GM23338 (cell line): ENCODE measurements around the gene ACVRL1. TPM values are rescaled to one million over a fixed set of nuclear protein-coding genes. Genes with fewer than 3 reads are reported as not detected.

ENCODE experiments used
- ATAC-seq: fragments of 200-7000 bp; cut with Tn5 transposase; 3 replicates; pipeline ENCODE4 v1.9.1; 2020
- DNase-seq: peaks from one replicate; pipeline ENCODE4 v3.0.0-alpha.2; 2015; ENCODE audit warnings: low spot score
- H2AFZ ChIP-seq: fragments of 200-600 bp; sonication (generic); 2 replicates; pipeline ENCODE4 v1.8.0; 2016; ENCODE audit warnings: antibody characterized with exemption, mild to moderate bottlenecking, moderate library complexity
- H3F3A ChIP-seq: fragments of 200-600 bp; sonication (generic); replicated peaks from 2 replicates; pipeline ENCODE4 v1.8.0; 2017; ENCODE audit warnings: antibody characterized with exemption, mixed run types, low read depth
- H3K27ac ChIP-seq: fragments of 200-600 bp; sonication (generic); 2 replicates; pipeline ENCODE4 v1.6.1; 2016; ENCODE audit warnings: low read depth
- H3K27me3 ChIP-seq: fragments of 200-600 bp; sonication (generic); 2 replicates; pipeline ENCODE4 v1.8.0; 2016; ENCODE audit warnings: mild to moderate bottlenecking, mixed run types, moderate library complexity; ENCODE audit not compliant: insufficient read depth
- H3K36me3 ChIP-seq: fragments of 200-600 bp; sonication (generic); 2 replicates; pipeline ENCODE4 v1.8.0; 2016; ENCODE audit warnings: mild to moderate bottlenecking; ENCODE audit not compliant: insufficient read depth
- H3K4me1 ChIP-seq: fragments of 200-600 bp; sonication (generic); 2 replicates; pipeline ENCODE4 v1.8.0; 2016; ENCODE audit warnings: mild to moderate bottlenecking, moderate library complexity; ENCODE audit not compliant: insufficient read depth
- H3K4me2 ChIP-seq: fragments of 200-600 bp; sonication (generic); 2 replicates; pipeline ENCODE4 v1.7.1; 2017; ENCODE audit warnings: mixed run types
- H3K4me3 ChIP-seq: fragments of 200-600 bp; sonication (generic); 2 replicates; pipeline ENCODE4 v1.6.1; 2016; ENCODE audit warnings: mixed run types
- H3K79me2 ChIP-seq: fragments of 200-600 bp; sonication (generic); replicated peaks from 2 replicates; pipeline ENCODE4 v1.8.0; 2017; ENCODE audit warnings: mild to moderate bottlenecking; ENCODE audit not compliant: insufficient read depth
- H3K9me2 ChIP-seq: fragments of 200-600 bp; sonication (generic); 2 replicates; pipeline ENCODE4 v1.8.0; 2017; ENCODE audit not compliant: insufficient read depth
- H4K20me1 ChIP-seq: fragments of 200-600 bp; sonication (generic); replicated peaks from 2 replicates; pipeline ENCODE4 v1.8.0; 2017; ENCODE audit warnings: mild to moderate bottlenecking; ENCODE audit not compliant: insufficient read depth
- H3K27ac Mint-ChIP-seq: 2 replicates; pipeline ENCODE4 v1.8.0; 2020; ENCODE audit warnings: inconsistent platforms, mild to moderate bottlenecking, moderate library complexity, mixed read lengths
- H3K27me3 Mint-ChIP-seq: 3 replicates; pipeline ENCODE4 v1.8.0; 2022; ENCODE audit warnings: low read depth, mild to moderate bottlenecking, moderate library complexity, mixed read lengths, inconsistent platforms; ENCODE audit not compliant: insufficient read depth, poor library complexity
- H3K36me3 Mint-ChIP-seq: 3 replicates; pipeline ENCODE4 v1.8.0; 2021; ENCODE audit warnings: low read depth, mild to moderate bottlenecking, inconsistent platforms, moderate library complexity, mixed read lengths
- H3K4me1 Mint-ChIP-seq: 3 replicates; pipeline ENCODE4 v1.8.0; 2020; ENCODE audit warnings: mild to moderate bottlenecking, inconsistent platforms, mixed read lengths
- H3K4me3 Mint-ChIP-seq: 3 replicates; pipeline ENCODE4 v1.8.0; 2021; ENCODE audit warnings: moderate library complexity, mild to moderate bottlenecking, inconsistent platforms, mixed read lengths
- H3K9me3 Mint-ChIP-seq: 3 replicates; pipeline ENCODE4 v1.8.0; 2020; ENCODE audit warnings: moderate library complexity, mild to moderate bottlenecking, inconsistent platforms, mixed read lengths
- EZH2 ChIP-seq: fragments of 200-600 bp; sonication (generic); IDR thresholded peaks from one replicate; pipeline ENCODE4 v1.8.0; 2017; ENCODE audit warnings: antibody characterized with exemption, mild to moderate bottlenecking, low read depth; ENCODE audit not compliant: unreplicated experiment
- EZH2phosphoT487 ChIP-seq: fragments of 200-600 bp; sonication (generic); IDR thresholded peaks from one replicate; pipeline ENCODE4 v1.8.1; 2018; ENCODE audit warnings: antibody characterized with exemption; ENCODE audit not compliant: unreplicated experiment
- JUNB ChIP-seq: IDR thresholded peaks from one replicate; pipeline ENCODE4 v1.6.1; 2016; ENCODE audit warnings: antibody characterized with exemption; ENCODE audit not compliant: unreplicated experiment
- NANOG ChIP-seq: IDR thresholded peaks from 2 replicates; pipeline ENCODE4 v1.6.1; 2016; ENCODE audit warnings: antibody characterized with exemption, borderline replicate concordance
- POLR2AphosphoS5 ChIP-seq: IDR thresholded peaks from 2 replicates; pipeline ENCODE4 v1.6.1; 2016; ENCODE audit warnings: antibody characterized with exemption, low read depth
- STAT1 ChIP-seq: IDR thresholded peaks from one replicate; pipeline ENCODE4 v1.6.1; 2016; ENCODE audit warnings: antibody characterized with exemption; ENCODE audit not compliant: unreplicated experiment
- ZNF114 ChIP-seq: fragments of 250-450 bp; sonication (Bioruptor Pico); IDR thresholded peaks from 2 replicates; pipeline ENCODE4 v1.5.0; 2020; ENCODE audit warnings: mild to moderate bottlenecking, moderate library complexity
- ZNF331 ChIP-seq: fragments of 250-450 bp; sonication (Bioruptor Pico); IDR thresholded peaks from 2 replicates; pipeline ENCODE4 v1.5.0; 2020; ENCODE audit warnings: low read depth, mild to moderate bottlenecking, moderate library complexity
- polyA plus RNA-seq: library from polyadenylated mRNA; unstranded; fragments of >200 nt; fragmentation: Nextera tagmentation; extraction: Ambion mirVana; gene quantifications from 2 replicates; pipeline ENCODE4 v1.2.1, GENCODE V29; 2016
- total RNA-seq: library from RNA; depleted of rRNA; stranded (reverse); fragments of >200 nt; shearing (Covaris generic); gene quantifications from 2 replicates; pipeline ENCODE4 v1.2.3, GENCODE V29; 2014
- TF ChIP-seq, protein P1 (sequence below): IDR thresholded peaks from one replicate; pipeline ENCODE4 v1.6.1; 2018; ENCODE audit warnings: antibody characterized with exemption; ENCODE audit not compliant: unreplicated experiment
- TF ChIP-seq, protein P2 (sequence below): IDR thresholded peaks from 2 replicates; pipeline ENCODE4 v1.6.1; 2016; ENCODE audit warnings: antibody characterized with exemption
- TF ChIP-seq, protein P3 (sequence below): fragments of 250-450 bp; sonication (Bioruptor Pico); IDR thresholded peaks from 2 replicates; pipeline ENCODE4 v1.5.0; 2020; ENCODE audit warnings: mild to moderate bottlenecking, moderate library complexity

ACVRL1 gene
- total and polyA plus RNA-seq, 2 experiments from 2014 or later = 0.28 TPM; not detected in 1

DNA sequence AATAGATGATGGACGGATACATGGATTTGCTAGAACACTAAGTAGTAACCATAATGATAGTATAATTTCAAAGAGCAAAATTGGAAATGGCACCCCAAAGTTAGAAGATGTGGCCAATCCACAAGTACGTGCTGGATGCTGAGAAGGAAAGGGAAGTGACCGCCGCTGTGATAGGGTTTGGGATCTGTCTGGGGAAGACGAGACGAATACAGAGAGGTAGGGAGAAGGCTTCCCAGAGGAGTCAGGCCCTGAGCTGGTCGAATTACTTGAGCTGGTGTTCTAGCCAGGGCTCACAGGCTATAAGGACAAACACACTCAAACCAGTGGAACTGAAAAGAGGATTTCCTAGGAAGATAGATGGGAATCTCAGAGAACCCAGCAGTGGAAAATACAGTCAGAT lies 34.8 kb downstream of the ACVRL1 start:
- Histone ChIP-seq H3F3A (no peaks in the 10 kb centered on the region), H3K27ac (no peak overlapping the region), H3K4me1 (no peaks in the 10 kb centered on the region), H3K9me2 (no peaks in the 10 kb centered on the region), H3K4me2 (no peak overlapping the region), H3K4me3 (no peak overlapping the region), H3K36me3 (no peaks in the 10 kb centered on the region), H3K79me2 (no peaks in the 10 kb centered on the region), H3K27me3 (no peaks in the 10 kb centered on the region), H2AFZ (no peak overlapping the region), H4K20me1 (no peaks in the 10 kb centered on the region)
- Mint-ChIP-seq H3K9me3 (peaks cover 14% of the 10 kb centered on the region), H3K4me3 (no peak overlapping the region), H3K36me3 (peaks cover 5% of the 10 kb centered on the region; the same call in 1 of the 3 replicates), H3K4me1 (peaks cover 7% of the 10 kb centered on the region), H3K27ac (no peak overlapping the region), H3K27me3 (peaks cover 14% of the 10 kb centered on the region)
- no peak for ATAC-seq
- DNase-seq = no peak
- no peak for TF ChIP-seq EZH2phosphoT487
- no peak for TF ChIP-seq STAT1
- no peak for TF ChIP-seq POLR2AphosphoS5
- no peak for TF ChIP-seq NANOG
- TF ChIP-seq EZH2 = no peak
- no peak for TF ChIP-seq ZNF114 (CRISPR knock-in tag)

DNA sequence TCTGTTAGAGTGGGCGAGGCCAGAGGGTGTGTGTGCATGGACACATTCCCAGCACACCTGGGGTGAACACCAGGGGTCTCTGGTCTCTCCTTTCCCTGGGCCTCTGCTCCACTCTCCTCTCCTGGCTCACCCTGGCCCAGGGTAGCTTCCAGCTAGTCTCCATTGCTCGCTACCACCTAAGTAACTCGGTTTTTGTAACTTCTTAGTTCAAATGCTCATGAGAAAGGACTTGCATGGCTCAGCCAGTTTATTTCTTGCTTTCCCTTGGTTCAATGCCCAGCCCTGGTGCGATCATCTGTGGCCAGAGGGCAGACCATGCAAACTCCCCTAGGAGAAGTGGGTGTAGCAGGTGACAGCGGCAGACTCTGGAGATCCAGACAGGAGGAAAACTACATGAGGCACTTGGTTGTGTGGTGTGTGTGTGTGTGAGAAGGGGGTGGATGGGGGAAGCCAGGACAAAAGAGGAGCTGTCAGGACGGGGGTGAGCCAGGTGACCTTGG lies 35.2 kb downstream of the ACVRL1 start:
- peaks cover 15% of the 10 kb centered on the region for H3K27me3 Mint-ChIP-seq
- H3K36me3 Mint-ChIP-seq = peaks cover 5% of the 10 kb centered on the region; the same call in 1 of the 3 replicates
- H3K4me2 ChIP-seq = no peak overlapping the region
- H3K4me3 ChIP-seq = no peak overlapping the region
- peaks cover 4% of the 10 kb centered on the region; the same call in 1 of the 2 replicates for H3K27me3 ChIP-seq
- H2AFZ ChIP-seq = no peak overlapping the region
- no peaks in the 10 kb centered on the region for H4K20me1 ChIP-seq
- H3K27ac Mint-ChIP-seq = no peak overlapping the region
- H3K4me1 Mint-ChIP-seq = peaks cover 7% of the 10 kb centered on the region
- ATAC-seq = no peak
- no peaks in the 10 kb centered on the region for H3K79me2 ChIP-seq
- H3K27ac ChIP-seq = no peak overlapping the region
- H3K4me3 Mint-ChIP-seq = no peak overlapping the region
- no peaks in the 10 kb centered on the region for H3K4me1 ChIP-seq
- no peak for DNase-seq
- H3K9me2 ChIP-seq = no peaks in the 10 kb centered on the region
- H3K9me3 Mint-ChIP-seq = peaks cover 14% of the 10 kb centered on the region
- no peaks in the 10 kb centered on the region for H3F3A ChIP-seq
- no peaks in the 10 kb centered on the region for H3K36me3 ChIP-seq
- TF ChIP-seq ZNF114 (CRISPR knock-in tag) (no peak), ZNF331 (CRISPR knock-in tag) (no peak), JUNB (no peak), NANOG (no peak), EZH2 (no peak), POLR2AphosphoS5 (no peak), EZH2phosphoT487 (no peak)
- TF ChIP-seq, protein P1, sequence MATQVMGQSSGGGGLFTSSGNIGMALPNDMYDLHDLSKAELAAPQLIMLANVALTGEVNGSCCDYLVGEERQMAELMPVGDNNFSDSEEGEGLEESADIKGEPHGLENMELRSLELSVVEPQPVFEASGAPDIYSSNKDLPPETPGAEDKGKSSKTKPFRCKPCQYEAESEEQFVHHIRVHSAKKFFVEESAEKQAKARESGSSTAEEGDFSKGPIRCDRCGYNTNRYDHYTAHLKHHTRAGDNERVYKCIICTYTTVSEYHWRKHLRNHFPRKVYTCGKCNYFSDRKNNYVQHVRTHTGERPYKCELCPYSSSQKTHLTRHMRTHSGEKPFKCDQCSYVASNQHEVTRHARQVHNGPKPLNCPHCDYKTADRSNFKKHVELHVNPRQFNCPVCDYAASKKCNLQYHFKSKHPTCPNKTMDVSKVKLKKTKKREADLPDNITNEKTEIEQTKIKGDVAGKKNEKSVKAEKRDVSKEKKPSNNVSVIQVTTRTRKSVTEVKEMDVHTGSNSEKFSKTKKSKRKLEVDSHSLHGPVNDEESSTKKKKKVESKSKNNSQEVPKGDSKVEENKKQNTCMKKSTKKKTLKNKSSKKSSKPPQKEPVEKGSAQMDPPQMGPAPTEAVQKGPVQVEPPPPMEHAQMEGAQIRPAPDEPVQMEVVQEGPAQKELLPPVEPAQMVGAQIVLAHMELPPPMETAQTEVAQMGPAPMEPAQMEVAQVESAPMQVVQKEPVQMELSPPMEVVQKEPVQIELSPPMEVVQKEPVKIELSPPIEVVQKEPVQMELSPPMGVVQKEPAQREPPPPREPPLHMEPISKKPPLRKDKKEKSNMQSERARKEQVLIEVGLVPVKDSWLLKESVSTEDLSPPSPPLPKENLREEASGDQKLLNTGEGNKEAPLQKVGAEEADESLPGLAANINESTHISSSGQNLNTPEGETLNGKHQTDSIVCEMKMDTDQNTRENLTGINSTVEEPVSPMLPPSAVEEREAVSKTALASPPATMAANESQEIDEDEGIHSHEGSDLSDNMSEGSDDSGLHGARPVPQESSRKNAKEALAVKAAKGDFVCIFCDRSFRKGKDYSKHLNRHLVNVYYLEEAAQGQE = no peak
- TF ChIP-seq, protein P2, sequence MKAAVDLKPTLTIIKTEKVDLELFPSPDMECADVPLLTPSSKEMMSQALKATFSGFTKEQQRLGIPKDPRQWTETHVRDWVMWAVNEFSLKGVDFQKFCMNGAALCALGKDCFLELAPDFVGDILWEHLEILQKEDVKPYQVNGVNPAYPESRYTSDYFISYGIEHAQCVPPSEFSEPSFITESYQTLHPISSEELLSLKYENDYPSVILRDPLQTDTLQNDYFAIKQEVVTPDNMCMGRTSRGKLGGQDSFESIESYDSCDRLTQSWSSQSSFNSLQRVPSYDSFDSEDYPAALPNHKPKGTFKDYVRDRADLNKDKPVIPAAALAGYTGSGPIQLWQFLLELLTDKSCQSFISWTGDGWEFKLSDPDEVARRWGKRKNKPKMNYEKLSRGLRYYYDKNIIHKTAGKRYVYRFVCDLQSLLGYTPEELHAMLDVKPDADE = no peak
- TF ChIP-seq, protein P3, sequence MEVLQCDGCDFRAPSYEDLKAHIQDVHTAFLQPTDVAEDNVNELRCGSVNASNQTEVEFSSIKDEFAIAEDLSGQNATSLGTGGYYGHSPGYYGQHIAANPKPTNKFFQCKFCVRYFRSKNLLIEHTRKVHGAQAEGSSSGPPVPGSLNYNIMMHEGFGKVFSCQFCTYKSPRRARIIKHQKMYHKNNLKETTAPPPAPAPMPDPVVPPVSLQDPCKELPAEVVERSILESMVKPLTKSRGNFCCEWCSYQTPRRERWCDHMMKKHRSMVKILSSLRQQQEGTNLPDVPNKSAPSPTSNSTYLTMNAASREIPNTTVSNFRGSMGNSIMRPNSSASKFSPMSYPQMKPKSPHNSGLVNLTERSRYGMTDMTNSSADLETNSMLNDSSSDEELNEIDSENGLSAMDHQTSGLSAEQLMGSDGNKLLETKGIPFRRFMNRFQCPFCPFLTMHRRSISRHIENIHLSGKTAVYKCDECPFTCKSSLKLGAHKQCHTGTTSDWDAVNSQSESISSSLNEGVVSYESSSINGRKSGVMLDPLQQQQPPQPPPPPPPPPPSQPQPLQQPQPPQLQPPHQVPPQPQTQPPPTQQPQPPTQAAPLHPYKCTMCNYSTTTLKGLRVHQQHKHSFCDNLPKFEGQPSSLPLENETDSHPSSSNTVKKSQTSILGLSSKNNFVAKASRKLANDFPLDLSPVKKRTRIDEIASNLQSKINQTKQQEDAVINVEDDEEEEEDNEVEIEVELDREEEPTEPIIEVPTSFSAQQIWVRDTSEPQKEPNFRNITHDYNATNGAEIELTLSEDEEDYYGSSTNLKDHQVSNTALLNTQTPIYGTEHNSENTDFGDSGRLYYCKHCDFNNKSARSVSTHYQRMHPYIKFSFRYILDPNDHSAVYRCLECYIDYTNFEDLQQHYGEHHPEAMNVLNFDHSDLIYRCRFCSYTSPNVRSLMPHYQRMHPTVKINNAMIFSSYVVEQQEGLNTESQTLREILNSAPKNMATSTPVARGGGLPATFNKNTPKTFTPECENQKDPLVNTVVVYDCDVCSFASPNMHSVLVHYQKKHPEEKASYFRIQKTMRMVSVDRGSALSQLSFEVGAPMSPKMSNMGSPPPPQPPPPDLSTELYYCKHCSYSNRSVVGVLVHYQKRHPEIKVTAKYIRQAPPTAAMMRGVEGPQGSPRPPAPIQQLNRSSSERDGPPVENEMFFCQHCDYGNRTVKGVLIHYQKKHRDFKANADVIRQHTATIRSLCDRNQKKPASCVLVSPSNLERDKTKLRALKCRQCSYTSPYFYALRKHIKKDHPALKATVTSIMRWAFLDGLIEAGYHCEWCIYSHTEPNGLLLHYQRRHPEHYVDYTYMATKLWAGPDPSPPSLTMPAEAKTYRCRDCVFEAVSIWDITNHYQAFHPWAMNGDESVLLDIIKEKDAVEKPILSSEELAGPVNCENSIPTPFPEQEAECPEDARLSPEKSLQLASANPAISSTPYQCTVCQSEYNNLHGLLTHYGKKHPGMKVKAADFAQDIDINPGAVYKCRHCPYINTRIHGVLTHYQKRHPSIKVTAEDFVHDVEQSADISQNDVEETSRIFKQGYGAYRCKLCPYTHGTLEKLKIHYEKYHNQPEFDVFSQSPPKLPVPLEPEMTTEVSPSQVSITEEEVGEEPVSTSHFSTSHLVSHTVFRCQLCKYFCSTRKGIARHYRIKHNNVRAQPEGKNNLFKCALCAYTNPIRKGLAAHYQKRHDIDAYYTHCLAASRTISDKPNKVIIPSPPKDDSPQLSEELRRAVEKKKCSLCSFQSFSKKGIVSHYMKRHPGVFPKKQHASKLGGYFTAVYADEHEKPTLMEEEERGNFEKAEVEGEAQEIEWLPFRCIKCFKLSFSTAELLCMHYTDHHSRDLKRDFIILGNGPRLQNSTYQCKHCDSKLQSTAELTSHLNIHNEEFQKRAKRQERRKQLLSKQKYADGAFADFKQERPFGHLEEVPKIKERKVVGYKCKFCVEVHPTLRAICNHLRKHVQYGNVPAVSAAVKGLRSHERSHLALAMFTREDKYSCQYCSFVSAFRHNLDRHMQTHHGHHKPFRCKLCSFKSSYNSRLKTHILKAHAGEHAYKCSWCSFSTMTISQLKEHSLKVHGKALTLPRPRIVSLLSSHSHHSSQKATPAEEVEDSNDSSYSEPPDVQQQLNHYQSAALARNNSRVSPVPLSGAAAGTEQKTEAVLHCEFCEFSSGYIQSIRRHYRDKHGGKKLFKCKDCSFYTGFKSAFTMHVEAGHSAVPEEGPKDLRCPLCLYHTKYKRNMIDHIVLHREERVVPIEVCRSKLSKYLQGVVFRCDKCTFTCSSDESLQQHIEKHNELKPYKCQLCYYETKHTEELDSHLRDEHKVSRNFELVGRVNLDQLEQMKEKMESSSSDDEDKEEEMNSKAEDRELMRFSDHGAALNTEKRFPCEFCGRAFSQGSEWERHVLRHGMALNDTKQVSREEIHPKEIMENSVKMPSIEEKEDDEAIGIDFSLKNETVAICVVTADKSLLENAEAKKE (CRISPR knock-in tag) = no peak
